HG03457 (cell line): ENCODE measurements around the gene MRGPRX2.

ENCODE experiments used
- ATAC-seq: cut with Tn5 transposase; IDR thresholded peaks from one replicate; pipeline ENCODE4 v1.9.1; 2021; ENCODE audit warnings: moderate number of reproducible peaks; ENCODE audit not compliant: unreplicated experiment

Gene MRGPRX2

DNA sequence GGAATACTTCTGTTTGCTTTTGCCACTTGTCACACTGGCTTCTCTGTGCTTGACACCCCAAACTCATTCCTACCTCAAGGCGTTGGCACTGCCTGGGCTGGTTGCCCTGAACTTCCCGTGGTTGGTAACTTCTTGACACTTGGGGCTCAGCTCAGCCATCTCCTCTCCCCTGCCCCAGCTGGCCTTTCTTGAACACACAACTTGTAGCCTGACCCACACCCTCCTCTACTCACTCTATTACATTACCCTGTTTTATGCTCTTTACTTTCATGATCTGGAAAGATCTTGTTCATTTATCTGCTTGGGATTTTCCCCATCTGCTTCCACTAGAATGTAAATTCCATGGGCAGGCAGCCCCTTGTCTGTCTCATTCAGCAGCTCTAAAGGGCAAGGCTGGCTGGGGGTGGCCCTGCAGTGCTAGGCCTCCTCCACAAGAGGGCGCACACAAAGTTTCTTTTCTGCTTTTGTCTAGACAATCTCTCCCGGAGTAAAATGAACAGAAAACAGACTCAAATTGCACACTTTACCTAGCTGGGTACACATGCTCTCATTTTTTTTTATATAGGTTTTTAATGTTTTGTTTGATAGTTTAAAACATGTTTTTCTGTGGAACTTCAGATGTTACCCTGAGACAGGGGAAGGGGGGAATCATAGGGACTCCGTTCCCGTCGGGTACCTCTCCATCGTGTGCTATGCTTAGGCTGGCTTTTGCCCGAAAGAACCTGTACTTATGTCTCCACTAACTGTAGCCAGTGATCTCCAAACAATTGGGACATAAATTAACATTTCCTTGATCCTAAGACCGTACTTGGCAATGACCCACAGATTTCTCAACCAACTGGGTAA lies 16.4 kb upstream of the MRGPRX2 start:
- no peak for ATAC-seq

DNA sequence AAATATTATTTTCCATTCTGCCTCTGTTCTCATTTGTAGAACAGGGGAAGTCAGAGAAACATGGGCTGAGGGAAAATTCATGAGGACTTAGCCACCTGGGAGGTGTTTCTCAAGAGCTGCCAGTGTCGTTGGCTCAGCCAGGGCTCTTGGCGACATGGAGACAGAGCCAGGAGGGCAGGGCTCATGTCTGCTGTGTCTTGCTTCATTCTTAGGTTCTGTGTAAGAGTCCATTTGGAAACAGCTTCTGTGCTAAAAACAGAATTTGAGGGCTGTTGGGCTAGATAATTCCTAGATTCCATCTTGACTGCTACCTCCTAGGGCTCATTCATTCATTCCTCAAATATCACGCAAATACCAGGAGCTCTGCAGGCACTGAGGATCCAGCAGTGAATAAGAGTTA lies 15.1 kb upstream of the MRGPRX2 start:
- no peak for ATAC-seq

DNA sequence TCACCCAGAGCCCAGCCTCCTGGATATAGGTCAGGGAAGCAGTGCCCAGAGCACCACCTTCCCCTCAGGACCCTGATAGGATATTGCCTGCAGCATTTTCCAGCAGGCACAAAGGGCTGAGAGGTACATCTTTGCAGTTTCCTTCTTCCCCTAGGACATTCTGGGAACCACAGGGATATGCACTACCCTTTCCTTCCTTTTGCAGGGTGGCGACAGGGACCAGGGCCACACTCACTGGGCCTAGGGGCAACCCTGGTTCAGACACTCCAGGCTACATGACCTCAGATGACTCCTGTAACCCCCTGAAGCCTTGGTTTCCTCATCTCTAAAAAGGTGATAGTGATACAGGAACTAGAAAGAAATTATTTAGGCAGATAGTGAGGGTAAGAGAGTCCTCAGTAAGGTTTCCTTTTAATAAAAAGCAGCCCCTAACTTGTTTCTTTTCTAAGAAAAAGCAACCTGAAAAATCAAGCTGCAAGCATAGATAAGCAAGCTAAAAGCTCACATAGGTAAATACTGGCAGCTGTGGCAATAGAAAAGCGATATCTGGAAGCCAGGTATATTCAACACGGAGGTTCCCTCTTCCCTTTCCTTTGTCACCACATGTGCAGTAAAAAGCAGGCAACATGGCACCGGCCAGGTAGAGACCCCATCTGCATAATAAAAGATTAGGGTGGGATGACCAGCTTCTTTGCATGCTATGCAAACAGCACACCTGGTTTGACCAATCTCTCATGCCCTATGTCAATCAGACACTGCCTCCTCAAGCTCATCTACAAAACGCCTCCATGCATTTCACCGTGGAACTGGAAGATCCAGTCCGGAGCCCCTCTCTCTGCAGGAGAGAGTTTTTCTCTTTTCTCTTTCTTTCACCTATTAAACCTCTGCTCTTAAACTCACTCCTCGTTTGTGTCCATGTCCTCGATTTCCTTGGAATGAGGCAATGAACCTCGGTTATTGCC lies 13.2 kb upstream of the MRGPRX2 start:
- no peak for ATAC-seq

DNA sequence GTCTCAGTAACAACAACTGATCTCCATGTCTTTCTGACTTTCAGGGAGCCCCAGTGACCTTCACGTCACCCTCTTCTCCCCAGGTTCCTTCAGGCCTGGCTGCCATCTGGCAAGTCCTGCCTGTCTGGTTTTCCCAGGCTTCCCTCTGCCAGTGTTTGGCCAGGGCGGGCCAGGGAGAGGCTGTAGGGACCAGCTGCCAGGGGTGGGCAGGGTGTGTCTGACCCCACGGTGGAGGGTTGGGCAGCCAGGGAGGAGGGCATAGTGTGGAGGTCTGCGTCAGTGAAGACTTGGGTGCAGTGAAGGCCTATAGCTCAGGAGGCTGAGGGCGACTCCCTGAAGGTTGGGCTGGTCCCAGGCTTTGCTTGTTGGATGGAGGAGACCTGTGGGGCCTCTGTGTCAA lies 11.9 kb upstream of the MRGPRX2 start:
- ATAC-seq, result no peak

DNA sequence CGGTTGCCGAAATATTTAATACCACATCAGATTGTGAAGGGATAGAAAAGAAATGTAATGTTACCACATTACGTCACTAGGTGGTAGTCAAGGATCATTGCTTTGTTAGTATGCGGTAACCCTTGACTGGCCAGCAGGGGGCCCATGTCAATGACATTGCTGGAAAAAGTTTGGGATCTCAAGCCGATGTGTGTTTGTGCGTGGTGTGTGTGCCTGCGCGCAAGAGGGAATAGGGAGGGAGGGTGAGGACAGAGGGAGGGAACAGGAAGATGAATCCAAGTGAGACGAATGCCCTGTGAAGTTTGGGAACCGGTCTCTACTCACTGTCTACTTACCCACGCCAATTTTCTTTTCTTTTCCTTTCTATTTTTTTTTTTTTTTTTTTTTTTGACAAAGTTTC lies 10.7 kb upstream of the MRGPRX2 start:
- peak; percentile 79 for ATAC-seq

DNA sequence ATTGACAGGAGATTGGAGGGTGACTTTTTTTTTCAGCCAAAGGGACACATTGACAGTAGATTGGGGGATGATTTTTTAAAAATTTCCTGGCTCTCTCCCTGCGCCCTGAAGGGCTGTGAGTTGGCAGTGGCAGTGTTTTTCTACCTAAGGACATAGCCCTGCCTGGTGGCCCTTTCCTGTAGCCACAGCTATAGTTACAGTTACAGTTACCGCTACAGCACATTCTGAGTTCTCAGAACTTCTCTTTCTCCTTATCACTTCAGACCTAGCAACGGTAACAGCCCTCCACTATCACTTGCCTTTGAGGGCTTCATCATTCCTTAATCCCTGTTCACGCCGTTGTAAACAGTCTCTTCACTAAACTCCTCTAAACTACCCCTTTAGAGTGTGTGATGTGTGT lies 684 bp downstream of the MRGPRX2 start:
- no peak for ATAC-seq

DNA sequence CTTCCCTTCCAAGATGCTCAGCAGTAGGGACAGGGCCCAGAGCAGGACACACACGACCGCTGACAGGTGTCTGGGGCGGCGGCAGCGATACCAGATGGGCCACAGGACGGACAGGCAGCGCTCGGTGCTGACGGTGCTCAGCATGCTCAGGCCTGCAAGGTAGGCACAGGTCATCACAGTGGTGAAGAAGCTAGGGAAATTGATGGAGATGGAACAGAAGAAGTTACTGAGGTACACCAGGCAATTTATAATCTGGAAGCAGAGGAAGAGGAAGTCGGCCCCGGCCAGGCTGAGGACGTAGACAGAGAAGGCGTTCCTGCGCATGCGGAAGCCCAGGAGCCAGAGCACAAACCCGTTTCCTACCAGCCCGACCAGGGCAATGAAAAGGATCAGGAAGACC lies 4.6 kb downstream of the MRGPRX2 start:
- no peak for ATAC-seq

DNA sequence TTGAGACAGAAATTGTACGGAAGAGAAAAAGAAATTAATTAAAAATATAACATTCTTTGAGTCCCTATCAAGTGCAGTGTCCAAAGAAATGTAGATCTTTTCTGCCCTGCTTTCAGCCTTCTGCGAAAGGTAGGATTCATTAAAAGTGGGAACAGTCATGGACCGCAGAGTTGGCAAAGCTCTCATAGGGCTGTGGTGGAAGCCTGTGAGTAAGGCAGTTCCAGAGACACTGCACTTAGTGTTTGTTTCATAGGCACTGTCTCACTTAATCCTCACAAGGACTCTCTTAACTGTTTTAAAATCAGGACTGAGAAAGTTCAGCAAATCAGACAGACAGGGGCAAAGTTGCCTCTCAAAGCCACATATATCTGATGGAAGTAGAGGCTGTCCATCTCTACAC lies 5.5 kb downstream of the MRGPRX2 start:
- no peak for ATAC-seq

DNA sequence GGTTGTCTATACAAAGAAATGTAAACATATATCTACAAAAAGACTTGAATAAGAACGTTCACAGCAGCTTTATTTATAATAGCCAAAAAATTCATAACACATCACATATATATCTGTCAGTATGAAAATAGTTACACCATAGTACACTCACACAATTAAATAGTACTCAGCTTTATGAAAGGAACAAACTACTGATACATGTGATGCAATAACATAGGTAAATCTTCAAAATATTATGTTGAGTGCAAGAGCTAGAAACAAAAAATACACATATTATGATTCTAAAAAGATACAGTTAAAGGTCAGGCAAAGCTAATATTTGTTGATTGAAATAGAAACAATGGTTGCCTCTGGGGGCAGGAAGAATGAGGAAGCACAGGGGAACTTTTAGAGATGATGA lies 6.6 kb downstream of the MRGPRX2 start:
- no peak for ATAC-seq

DNA sequence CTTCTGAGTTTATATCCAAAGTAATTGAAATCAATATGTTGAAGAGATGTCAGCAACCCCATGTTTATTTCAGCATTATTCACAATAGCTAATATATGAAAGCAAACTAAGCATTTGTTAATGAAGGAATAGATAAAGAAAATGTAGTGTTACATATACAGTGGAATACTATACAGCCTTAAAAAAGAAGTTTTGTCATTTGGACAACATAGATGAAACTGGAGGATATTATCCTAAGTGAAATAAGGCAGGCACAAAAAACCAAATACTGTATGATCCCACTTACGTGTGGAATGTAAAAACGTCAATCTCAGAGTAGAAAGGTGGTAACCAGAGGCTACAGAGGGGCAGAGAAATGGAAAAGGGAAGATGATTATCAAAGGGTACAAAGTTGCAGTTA lies 10.2 kb downstream of the MRGPRX2 start:
- ATAC-seq, result no peak

DNA sequence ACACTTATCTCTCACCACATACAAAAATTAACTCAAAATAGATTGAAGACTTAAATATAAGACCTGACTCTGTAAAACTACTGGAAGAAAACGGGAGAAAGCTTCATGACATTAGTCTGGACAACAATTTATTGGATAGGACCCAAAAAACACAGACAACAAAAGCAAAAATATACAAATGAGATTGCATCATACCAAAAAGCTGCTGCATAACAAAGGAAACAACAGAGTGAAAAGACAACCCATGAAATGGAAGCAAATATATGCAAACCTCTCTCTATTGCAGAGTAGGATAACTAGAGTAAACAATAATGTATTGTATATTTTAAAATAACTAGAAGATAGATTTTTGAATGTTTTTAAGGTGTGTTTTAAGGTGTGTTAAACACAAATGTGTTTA lies 11.2 kb downstream of the MRGPRX2 start:
- ATAC-seq, result no peak

DNA sequence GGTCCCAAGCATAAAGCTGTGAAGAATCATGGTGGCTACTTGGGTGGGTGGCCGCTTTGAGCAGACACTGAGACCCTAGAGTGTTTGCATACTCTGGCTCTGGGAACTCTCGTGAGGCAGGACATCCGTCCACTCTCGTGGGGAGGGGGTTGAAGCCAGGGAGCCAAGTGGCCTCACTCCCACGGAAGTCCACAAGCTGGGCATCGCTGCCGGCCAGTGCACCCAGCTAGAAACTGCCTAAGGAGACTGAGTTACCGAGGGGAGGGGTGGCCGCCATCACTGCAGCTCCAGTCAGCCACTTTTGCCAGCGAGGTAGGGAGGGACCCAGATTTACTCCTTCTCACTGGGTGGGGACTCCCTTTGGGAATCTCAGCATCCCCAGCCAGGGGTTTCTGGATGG lies 20.5 kb downstream of the MRGPRX2 start:
- ATAC-seq, result no peak

DNA sequence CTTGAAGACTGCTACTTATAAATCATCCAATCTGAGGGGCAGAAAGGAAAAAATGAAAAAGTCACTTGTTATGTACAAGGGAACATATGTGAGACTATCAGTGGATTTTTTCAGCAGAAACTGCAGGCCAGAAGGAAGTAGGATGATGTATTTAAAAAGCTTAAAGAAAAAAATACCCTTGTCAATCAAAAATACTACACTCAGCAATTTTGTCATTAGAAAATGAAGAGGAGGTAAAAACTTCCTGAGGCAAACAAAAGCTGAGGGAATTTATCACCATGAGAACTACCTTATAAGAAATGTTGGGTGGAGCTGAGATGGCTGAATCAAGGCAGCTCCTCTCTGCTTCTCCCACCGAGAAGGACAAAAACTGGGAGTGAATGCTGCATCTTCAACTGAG lies 21.1 kb downstream of the MRGPRX2 start:
- ATAC-seq, result no peak

DNA sequence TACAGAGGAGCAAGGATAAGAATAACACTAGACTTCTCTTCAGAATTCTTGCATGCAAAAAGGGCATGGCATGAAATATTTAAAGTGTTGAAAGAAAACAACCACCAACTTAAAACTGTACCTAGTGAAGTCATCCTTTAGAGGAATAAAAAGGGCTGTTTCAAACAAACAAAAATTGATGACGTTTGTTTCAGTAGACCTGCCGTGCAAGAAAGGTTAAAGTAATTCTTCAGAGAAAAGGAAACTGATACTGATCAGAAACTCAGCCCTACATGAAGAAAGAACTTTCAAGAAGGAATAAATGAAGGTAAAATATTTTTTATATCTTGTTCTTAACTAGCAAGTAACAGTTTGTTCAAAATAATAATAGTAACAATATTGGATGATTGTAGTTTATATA lies 27.5 kb downstream of the MRGPRX2 start:
- ATAC-seq, result no peak

DNA sequence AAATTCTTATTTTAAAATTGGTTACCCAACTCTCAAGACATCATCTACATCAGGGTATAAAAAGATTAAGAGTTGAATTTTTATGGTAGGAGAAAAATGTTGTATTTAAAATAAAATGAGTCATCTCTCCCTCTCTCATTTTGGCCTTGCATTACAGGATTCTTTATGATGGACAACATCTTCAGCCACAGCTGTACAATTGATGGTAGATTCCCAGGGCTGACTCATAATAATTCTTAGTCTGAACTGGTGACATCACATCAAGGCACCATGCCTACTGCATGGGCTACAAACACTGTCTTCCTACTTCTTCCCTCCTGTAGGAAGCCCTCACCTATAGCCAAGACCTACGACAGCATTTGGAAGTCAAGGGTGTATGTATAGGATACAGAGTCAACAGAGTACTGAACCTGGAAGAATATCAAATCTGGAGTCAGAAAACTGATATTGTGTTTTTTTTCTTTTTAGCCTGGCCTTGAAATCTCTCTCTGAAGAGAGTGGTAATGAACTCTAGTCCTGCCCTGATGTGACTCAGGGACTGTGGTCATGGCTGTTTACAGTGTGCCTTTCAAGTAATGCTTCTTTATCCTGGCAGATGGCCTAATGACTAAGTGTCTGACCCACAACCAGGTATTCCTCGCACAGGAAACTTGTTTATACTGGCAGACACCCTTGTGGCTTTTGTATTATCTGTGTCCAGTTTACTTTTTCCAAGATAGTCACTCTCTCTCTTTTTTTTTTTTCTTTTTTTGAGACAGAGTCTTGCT lies 32.5 kb downstream of the MRGPRX2 start:
- no peak for ATAC-seq

DNA sequence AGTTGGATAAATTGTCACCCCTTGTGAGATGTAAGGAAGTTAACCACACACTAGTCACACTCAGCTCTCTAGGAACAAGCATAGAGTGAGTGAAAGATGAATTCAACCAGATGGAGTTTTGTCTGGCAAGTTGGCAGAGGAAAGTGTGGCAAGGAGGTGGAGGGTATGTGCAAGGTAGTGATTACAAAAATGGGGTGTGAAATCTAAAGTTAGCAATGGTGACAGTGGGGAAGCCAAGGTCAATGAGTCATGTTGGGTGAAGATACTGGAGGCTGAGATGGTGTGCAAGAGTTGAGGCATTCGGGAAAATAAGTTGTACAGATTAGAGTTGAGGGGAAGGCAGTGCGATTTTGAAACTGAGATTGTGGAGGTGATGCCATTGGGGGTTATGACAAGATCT lies 33.7 kb downstream of the MRGPRX2 start:
- ATAC-seq, result no peak

DNA sequence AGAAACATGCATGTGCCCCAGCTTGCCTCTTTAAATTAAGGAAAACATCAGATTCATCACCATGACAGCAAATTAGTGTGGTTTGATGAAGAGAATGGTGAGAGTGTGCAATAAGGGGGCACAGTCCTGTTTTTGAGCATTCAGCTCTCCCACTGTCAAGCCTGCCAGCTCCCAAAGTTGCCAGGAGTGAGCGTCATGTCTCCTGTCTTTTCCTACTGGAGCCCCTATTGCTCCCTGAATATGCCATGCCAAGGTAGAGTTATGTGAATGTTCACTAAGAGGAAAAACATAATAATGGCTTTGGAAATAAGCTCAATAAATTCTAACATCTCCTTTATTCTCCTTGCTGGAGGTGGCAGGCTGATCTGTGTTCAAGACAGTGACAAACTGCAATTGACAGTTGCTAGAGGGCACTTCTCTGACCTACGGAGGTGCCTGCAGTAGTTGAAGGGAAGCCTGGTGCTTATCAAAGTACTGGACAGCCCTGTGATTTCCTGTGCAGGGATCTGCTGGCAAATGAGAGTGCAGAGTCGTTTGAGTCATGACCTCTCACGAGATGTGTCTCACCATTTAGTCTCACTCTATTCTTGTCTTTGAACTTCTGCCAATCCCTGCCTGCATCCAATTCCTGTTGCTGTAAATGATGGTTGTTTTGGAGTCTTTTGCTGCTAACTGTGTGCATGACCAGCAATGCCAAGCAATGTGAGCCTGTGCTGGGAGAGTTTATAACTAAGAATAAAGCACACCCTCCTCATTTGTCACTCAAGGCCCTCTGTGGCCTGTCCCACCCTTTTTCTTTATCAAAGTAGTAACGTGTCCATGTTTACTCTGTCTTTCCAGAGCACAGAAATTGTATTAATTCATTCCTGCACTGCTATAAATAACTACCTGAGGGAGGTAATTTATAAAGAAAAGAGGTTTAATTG lies 34.8 kb downstream of the MRGPRX2 start:
- ATAC-seq, result no peak

DNA sequence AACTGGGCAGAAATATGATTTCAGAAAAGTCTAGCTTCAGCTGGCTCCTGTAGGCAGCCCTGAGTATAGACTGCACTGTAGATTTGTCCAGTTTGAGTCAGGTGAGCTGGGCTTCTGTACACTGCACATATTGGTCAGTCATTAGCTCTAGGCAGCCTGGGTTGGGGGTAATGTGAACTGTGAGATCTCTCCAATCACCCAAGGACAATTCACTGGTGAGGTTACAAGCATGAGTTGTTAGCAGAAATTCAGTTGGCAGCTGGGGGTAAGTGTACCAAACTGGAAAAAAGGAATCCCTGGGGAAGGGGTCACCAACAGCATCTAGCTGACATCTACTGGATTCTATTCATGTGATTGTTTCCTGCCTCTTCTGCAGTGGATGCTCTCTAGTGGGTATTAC lies 39.7 kb downstream of the MRGPRX2 start:
- no peak for ATAC-seq

DNA sequence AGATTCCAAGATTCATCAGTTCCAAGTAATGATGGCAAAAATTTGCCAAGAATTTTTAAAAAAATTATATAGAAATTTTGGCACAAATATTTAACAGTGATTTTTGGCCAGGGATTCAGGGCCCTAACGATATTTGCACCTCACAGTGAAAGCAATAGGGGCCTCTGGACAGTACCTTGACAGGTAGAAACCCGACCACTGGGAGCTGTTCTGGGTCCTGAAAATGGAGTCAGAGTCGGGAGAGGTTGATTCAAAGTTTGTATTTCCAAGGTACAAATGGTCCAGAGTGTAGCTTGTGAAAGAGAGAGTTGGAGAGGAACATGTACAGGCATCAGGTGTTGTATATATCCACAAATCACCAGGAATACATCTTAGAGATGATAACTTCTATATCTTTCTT lies 41.6 kb downstream of the MRGPRX2 start:
- ATAC-seq, result no peak

DNA sequence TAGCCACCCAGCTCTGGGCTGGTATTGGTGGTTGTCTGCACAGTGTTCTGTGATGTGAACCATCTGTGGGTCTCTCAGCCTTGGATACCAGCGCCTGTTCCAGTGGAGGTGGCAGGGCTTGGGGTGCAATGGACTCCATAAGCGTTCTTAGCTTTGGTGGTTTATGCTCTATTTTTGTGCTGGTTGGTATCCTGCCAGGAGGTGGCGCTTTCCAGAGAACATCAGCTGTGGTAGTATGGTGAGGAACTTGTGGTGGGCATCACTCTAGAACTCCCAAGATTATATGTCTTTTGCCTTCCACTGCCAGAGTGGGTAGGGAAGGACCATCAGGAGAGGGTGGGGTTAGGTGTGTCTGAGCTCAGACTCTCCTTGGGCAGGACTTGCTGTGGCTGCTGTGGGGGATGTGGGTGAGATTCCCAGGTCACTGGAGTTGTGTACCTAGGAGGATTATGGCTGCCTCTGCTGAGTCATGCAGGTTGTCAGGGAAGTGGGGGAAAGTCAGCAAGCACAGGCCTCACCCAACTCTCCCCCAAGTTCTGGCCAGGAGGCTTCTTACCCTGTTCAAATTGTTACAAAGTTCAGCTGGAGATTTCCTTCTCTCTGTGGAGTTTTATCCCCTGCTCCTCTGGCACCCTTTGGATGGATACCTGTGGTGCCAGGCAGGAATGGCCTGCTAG lies 47.2 kb downstream of the MRGPRX2 start:
- no peak for ATAC-seq
